OCI-LY3 (cell line): ENCODE measurements around the gene MYCBP2.

Experiments
- EZH2phosphoT487 ChIP-seq: fragments of 200-600 bp; shearing (Covaris generic); IDR thresholded peaks from 2 replicates; pipeline ENCODE4 v1.6.1; 2018; ENCODE audit warnings: antibody characterized with exemption, mixed run types, low read depth
- TF ChIP-seq, protein P1 (sequence below): fragments of 200-600, 300-600 bp; sonication (generic); IDR thresholded peaks from 2 replicates; pipeline ENCODE4 v1.5.1; 2014; ENCODE audit warnings: antibody characterized with exemption, low read length, low read depth

DNA sequence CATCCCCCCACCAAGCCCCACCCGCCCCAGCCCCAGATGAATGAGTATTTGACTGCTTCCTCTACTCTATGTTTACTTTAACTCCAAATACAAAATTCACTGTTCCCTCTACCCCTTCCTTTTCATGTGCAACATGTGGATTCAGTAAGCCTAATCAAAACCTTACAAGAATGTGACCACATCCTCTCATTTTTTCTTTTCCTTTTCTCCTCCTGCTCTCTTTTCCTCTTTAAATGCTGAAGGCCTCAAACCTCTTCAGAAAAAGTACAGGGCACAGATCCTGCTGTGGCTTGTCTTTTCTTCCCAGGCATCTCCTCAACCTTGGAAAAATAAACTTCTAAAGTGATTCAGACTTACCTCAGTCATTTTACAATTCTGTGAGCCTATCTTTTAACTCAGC lies 119.0 kb downstream of the MYCBP2 start:
- TF ChIP-seq EZH2phosphoT487: no peak
- TF ChIP-seq, protein P1, sequence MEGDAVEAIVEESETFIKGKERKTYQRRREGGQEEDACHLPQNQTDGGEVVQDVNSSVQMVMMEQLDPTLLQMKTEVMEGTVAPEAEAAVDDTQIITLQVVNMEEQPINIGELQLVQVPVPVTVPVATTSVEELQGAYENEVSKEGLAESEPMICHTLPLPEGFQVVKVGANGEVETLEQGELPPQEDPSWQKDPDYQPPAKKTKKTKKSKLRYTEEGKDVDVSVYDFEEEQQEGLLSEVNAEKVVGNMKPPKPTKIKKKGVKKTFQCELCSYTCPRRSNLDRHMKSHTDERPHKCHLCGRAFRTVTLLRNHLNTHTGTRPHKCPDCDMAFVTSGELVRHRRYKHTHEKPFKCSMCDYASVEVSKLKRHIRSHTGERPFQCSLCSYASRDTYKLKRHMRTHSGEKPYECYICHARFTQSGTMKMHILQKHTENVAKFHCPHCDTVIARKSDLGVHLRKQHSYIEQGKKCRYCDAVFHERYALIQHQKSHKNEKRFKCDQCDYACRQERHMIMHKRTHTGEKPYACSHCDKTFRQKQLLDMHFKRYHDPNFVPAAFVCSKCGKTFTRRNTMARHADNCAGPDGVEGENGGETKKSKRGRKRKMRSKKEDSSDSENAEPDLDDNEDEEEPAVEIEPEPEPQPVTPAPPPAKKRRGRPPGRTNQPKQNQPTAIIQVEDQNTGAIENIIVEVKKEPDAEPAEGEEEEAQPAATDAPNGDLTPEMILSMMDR: no peak
